GM19239 (cell line): ENCODE data around the gene APOBEC3C.
A peak's percentile ranks its signal among the peaks of the same experiment; 100 is the strongest.
"Not testable (repeated sequence)": the region's sequence is repeated elsewhere in the genome, so short reads cannot be mapped to it uniquely, and the experiment has no call there.

Source experiments
- DNase-seq: peaks from one replicate; pipeline ENCODE4 v3.0.0; 2011; ENCODE audit warnings: low spot score; ENCODE audit not compliant: insufficient read length
- FAIRE-seq: peaks from 2 replicates; lab custom pipeline; 2011; peaks lifted over from hg19 to GRCh38; lab: Jason Lieb, UNC

The APOBEC3C gene

DNA sequence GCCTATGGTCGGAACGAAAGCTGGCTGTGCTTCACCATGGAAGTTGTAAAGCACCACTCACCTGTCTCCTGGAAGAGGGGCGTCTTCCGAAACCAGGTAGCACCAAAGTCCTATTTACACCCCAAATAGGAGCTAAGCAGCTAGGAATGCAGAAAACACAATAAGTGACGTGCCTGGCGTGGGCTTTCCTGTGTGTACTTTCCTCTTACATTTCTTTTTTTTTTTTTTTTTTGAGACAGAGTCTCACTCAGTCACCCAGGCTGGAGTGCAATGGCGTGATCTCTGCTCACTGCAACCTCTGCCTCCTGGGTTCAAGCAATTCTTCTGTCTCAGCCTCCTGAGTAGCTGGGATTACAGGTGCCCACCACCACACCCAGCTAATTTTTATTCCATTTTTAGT lies 35.4 kb downstream of the APOBEC3C start:
- FAIRE-seq = not testable (repeated sequence)

DNA sequence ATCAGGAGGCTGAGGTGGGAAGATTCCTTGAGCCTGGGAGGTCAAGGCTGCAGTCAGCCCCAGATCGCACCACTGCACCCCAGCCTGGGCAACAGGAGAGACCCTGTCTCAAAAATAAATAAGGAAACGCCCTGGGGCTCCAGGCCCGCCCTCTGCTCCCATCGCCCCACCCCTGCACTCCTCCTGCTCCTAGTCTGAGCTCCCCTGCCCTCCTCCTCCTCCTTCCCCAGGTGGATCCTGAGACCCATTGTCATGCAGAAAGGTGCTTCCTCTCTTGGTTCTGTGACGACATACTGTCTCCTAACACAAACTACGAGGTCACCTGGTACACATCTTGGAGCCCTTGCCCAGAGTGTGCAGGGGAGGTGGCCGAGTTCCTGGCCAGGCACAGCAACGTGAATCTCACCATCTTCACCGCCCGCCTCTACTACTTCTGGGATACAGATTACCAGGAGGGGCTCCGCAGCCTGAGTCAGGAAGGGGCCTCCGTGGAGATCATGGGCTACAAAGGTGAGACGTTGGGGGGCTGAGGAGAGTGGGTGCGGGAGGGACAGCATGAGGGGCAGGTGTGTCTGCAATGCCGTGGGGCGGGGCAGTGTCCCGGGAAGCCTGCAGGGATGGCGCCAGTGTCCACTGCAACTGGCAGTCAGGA lies 37.9 kb downstream of the APOBEC3C start:
- FAIRE-seq, DNase-seq: not testable (repeated sequence)

More for the DNA sequence above, 35.4 kb downstream of the APOBEC3C start:
- not testable (repeated sequence) for DNase-seq

- DNase-seq = no peak
- no peak for FAIRE-seq
These were observed 41.6 kb downstream of the APOBEC3C start for GRCh38 chr22:39055658-39056057.

DNA sequence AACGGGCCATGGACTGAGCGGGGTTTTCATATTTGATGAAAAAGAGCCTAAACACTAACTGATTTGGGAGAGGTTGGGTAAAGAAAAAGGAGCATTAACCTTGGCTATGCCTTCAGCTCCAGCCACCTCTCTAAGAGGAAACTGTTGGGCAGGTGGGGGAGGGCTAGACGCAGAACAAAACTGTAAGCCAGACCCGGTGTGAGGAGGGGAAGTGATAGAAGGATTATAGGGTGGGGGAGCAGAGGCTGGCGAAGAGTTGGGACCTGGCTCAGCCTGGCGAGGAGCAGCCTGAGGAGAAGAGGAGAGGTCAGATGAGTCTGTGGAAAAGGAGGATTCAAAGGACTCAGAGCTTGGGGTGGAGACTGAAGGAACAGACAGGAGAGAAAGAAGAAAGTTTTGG lies 47.2 kb downstream of the APOBEC3C start:
- FAIRE-seq = peak; percentile 8
- DNase-seq = not testable (repeated sequence)

- not testable (repeated sequence) for FAIRE-seq, DNase-seq
These were observed 47.9 kb downstream of the APOBEC3C start for GRCh38 chr22:39061951-39062350.

DNA sequence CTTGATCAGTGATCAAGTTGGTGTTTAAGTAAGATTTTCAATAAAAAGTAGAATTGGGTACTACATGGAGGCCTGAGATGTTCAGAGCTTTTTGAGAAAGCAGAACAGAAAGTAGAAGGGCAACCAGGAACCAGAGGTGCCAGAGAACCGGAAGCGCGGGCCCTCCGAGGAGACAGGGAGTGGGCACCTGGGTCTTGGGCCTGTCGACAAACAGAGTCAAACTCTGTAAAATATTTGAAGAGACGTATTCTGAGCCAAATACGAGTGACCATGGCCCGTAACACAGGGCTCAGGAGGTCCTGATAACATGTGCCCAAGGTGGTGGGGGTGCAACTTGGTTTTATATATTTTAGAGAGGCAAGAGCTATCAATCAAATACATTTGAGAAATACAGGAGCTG lies 49.8 kb downstream of the APOBEC3C start:
- not testable (repeated sequence) for DNase-seq

GRCh38 chr22:39066442-39067276 lies 52.6 kb downstream of the APOBEC3C start:
- not testable (repeated sequence) for DNase-seq
- FAIRE-seq = peak; percentile 98

More for the DNA sequence above, 49.8 kb downstream of the APOBEC3C start:
- FAIRE-seq = peak; percentile 99

DNA sequence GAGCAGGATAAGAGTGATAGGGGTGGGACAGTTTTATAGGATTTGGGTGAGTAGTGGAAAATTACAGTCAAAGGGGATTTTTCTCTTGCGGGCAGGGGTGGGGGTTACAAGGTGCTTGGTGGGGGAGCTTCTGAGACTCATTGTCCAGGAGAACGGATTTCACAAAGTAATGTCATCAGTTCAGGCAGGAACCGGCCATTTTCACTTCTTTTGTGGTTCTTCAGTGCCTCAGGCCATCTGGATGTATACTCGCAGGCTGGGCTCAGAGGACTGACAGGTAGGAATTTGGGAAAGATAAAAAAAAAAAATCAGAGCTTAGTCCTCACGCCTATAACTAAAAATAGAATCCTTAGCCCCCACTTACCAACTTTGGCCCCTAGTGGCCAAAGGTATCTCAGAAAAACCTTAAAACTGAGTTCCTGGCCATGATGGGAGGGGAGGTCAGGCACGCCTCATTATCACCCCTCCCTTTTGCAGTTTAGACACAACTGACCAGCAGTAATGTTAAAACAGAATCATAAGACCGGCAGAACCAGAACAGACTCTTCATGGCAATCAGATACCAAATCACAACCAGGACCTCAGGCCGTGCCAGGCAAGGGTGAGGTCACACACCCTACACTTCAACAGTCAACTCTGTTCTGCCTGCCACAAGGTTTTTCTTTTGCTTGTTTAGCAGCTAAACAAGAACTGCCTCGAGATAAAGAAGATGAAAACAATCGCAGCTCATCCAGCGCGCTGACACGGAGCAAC lies 54.2 kb downstream of the APOBEC3C start:
- FAIRE-seq (peak; percentile 84), DNase-seq (no peak)
